Ishikawa (cell line): Measurements from ENCODE around the gene PLCL1.

Source experiments
- CEBPB ChIP-seq: IDR thresholded peaks from 2 replicates; pipeline ENCODE4 v1.6.1; 2012
- CREB1 ChIP-seq: IDR thresholded peaks from 2 replicates; pipeline ENCODE4 v1.6.1; 2012; ENCODE audit warnings: low read depth
- EGR1 ChIP-seq: IDR thresholded peaks from 2 replicates; pipeline ENCODE4 v1.6.1; 2012
- EP300 ChIP-seq: IDR thresholded peaks from 2 replicates; pipeline ENCODE4 v1.6.1; 2012; ENCODE audit warnings: borderline replicate concordance
- FOXM1 ChIP-seq: IDR thresholded peaks from 2 replicates; pipeline ENCODE4 v1.6.1; 2012; ENCODE audit warnings: low read depth, borderline replicate concordance
- MAX ChIP-seq: IDR thresholded peaks from 2 replicates; pipeline ENCODE4 v1.6.1; 2012
- NFIC ChIP-seq: IDR thresholded peaks from 2 replicates; pipeline ENCODE4 v1.6.1; 2012
- RAD21 ChIP-seq: IDR thresholded peaks from 2 replicates; pipeline ENCODE4 v1.6.1; 2012; ENCODE audit warnings: low read depth
- REST ChIP-seq: IDR thresholded peaks from 2 replicates; pipeline ENCODE4 v1.6.1; 2012; ENCODE audit warnings: low read depth, mild to moderate bottlenecking
- TAF1 ChIP-seq: IDR thresholded peaks from 2 replicates; pipeline ENCODE4 v1.6.1; 2012; ENCODE audit warnings: low read depth, mild to moderate bottlenecking
- TCF12 ChIP-seq: IDR thresholded peaks from 2 replicates; pipeline ENCODE4 v1.6.1; 2012; ENCODE audit warnings: low read depth
- TEAD4 ChIP-seq: IDR thresholded peaks from 2 replicates; pipeline ENCODE4 v1.6.1; 2012
- YY1 ChIP-seq: IDR thresholded peaks from 2 replicates; pipeline ENCODE4 v1.6.1; 2012; ENCODE audit warnings: low read depth
- ZBTB7A ChIP-seq: IDR thresholded peaks from 2 replicates; pipeline ENCODE4 v1.6.1; 2012; ENCODE audit warnings: low read depth

- TF ChIP-seq EP300 (no peak), CEBPB (no peak), TEAD4 (no peak), RAD21 (no peak), REST (no peak), TCF12 (no peak), CREB1 (no peak), ZBTB7A (no peak), TAF1 (no peak), YY1 (no peak), FOXM1 (no peak), EGR1 (no peak), MAX (no peak), NFIC (no peak)
Observed at GRCh38 chr2:197884252-197884651, 79.9 kb downstream of the PLCL1 start.
